Kidney glomerular epithelial cell (primary cell): ENCODE measurements around the gene OXSR1.

Experiments used
- DNase-seq: peaks from one replicate; lab custom pipeline; 2025; lab: John Stamatoyannopoulos, UW

The OXSR1 gene

DNA sequence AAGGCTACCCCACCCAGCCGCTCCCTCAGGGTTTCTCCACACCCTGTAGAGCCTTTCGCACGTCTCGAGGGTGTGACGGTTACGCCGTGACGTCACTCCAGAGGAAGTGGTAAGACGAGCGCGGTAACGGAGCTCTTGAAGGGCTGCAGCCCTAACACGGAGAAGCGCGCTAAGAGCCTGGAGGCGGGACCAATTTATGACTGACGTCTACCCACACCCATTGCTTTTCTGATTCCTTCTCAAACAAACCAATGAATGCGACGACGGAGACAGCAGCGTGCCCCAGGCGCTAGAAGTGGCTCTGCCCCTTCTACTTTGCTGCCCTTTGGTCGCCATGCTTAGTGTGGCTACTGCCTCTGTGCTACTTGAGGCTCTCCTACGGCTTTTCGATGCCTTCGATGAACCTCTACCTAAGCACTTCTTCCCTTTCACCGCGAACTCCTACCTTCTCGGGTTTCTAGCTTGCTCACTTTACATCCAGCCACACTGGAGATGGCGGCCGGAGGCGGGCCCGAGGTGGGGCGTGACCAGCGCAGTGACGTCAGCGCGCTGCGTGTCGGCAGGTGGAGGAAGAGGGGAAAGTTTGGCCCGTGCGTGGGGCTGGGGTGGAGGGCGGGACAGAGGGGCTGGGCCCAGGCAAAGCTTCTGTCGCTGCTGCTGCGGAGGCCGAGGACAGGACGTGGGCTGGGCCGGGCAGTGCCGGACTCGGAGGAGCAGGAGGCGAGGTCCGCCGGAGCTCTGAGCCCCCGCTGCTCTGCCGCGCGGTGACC lies at the start of gene OXSR1:
TSS of gene OXSR1 (plus strand) at position 586 of the 770 bp plus-strand sequence. CDS start 340 bp downstream, outside the sequence.
- DNase-seq = peak; percentile 99

DNA sequence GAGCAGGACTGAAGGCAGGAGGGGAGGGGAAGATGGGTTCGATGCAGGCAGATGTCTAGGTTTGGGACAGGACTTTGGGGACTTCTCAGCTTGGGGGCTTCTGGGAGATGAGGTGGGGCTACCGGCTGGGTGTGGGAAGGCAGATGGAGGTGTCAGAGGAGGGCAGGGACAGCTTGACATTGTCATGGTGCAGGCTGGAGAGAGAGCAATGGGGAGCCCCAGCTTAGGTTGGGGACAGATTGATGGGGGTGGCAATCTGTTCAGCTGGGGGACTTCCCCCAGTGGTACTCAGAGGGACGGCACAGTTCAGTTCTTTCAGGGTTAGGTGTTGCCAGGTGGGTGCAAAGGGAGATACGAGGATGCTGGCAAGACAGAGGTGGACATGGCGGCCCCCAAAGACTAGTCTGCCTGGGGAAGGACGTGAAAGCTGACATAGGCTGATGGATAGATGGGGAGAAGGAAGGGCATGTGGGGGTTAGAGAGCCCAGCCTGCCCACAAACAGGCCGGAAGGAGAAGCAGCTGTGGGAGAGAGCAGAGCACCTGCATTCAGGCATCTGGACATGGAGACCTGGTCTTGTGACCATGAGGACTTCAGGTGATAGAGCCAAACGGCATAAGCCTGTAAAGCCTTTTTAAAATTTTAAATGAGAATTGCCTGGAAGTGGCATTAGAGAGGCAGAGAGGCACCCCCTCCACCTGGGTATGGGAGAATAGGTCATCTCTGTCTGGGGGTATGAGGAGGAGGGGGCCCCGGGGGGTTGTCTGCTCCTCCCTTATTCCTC lies 49.5 kb upstream of the OXSR1 start:
- DNase-seq = no peak

DNA sequence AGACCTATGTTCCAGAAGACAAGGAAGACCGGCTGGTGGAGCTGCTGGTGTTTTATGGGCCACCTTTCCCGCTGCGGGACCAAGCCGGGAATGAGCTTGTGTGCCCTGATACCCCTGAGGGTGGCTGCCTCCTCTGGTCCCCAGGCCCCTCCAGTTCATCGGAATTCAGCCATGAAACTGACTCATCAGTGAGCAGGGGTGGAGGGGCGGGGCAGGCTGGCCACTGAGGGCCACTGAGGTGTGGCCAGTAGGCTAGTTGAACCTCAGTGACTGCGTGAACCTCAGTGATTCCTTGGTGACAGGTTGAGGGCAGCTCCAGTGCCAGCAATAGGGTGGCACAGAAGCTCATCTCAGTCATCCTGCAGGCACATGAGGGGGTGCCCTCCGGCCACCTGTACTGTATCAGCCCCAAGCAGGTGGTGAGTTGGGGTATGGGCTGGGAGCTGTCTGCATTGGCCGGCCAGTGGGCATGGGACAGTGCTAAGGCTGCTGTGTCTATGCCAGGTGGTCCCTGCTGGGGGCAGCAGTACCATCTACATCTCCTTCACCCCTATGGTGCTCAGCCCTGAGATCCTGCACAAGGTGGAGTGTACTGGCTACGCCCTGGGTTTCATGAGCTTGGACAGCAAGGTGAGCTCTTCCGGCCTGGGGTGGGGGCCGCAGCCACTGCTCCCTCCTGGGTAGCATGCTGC lies 48.7 kb upstream of the OXSR1 start:
- no peak for DNase-seq

DNA sequence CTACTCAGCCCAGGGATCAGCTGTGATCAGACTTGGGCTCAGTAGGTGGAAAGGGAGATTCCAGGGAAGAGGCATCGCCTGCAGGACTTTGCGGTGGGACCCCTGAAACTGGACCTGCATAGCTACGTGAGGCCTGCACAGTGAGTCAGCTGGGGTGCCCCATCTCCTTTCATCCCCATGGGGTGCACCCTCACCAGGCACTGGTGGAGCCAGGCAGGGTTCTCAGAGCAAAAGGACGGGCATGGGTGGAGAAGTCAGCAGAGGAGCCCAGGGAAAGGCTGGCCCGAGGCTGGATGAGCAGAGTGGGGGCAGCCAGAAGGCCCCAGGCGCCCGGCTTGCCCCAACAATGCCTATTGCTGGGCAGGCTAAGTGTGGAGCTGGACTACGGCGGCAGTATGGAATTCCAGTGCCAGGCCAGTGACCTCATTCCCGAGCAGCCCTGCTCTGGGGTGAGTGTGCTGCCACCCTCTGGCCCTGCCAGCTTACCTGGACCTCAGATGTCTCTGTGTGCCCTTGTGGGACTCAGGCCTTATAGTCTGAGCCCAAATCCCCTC lies 48.1 kb upstream of the OXSR1 start:
- DNase-seq = no peak

DNA sequence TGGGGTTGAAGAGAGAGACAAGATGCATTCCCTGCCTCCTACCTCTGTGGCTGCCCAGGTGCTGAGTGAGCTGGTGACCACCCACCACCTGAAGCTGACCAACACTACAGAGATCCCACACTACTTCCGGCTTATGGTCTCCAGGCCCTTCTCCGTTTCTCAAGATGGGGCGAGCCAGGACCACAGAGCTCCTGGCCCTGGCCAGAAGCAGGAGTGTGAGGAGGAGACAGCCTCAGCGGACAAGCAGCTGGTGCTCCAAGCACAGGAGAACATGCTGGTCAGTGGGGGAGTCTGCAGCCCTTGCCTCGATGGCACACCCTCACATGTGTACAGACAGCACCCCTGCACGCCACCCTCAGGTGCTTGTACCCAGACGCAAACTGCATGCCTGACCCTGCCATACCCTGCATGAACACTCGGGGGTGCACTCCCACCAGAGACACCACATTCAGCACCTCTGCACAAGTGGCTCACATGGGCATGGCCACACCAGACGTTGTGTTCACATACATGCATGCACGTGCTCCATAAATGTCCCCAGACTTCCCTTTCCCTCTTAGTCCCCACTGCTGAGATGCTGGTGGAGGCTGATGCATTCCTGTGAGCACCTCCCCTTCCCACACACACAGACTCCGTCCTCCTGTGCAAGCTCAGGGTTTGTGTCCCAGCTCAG lies 47.5 kb upstream of the OXSR1 start:
- peak; percentile 25 for DNase-seq

DNA sequence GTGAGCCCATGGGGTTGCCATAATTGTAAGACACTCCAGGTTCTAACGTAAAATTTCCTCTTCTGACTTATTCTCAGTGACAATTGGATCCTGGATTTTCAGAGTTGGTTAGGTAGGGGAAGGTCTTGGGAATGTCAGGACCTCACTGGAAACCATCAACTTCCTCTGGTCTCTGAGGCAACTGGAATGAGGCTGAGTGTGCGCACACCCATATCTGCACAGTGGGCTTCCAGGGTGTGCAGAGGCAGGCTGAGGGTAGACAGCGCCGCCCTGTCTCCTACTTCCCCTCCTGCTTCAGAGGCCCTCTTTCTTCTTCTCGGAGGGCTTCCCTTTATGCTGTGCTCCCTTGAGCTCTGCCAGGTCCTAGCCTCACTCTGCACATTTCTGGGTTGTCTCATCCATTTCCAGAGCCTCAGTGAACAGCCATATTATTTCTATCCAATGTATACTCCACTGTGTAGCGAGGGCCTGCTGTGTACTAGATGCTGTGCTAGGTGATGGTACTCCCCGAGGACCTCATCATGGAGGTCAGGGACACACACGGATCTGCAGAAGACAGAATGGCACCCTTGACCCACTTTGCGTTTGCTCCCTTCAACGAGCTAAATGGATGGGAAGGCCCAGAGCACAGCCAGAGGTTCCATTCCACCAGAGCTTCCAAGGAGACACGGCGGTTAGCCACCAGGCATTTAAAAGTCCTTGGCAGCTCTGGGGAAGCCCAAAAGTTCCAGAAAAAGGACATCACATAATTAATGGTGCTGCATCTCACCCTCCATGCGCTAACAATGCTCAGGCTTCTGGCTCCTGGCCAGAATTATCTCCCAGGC lies 46.7 kb upstream of the OXSR1 start:
- DNase-seq = no peak

DNA sequence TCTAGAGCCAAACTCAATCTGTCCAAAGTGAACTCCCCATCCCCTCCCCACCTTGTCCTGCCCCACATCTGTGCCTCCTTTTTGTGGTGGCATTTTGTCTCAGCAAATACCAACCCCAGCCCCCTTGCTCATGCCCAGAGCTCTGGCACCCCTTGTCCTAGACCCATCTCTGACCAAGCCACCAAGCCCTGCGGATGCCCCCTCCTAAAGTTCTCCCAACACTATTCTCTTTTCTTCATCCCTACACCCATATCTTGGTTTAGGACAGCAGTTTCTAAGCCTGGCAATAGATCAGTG lies 46.1 kb upstream of the OXSR1 start:
- DNase-seq = no peak

DNA sequence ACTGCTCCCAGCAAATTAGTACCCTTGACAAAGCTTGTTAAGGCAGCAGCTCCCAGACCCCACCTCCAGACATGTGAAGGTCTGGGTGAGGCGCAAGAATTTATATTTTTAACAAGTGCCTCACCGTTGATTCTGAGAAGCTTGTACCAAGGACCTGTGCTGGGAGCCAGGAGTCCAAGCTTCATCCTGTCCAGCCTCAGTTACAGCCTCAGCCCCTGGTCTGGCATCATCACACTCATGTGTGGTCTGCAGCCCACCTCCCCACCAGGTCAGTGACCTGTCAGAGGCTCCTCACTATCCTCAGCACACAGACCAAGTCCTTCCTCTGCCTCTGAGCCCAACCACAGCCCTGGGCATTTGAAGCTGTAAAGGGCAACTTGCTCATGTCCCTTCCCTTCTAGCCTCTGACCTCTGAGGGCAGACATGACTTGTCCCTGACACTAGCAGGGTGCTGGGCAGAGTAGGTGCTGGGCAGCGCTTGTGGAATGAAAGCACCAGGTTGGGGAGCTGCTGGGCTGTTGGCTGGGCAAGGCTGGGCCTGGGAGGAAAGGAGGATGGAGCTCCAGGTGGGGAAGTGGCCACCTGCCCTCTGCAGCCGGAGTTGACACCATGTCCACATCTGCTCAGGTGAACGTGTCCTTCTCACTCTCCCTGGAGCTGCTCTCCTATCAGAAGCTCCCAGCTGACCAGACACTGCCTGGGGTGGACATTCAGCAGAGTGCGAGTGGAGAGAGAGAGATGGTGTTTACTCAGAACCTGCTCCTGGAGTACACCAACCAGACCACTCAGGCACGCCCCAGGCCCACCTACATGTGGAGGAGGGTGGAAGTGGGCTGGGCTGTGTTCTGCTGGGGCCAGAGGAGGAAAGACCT lies 45.3 kb upstream of the OXSR1 start:
- DNase-seq = no peak

DNA sequence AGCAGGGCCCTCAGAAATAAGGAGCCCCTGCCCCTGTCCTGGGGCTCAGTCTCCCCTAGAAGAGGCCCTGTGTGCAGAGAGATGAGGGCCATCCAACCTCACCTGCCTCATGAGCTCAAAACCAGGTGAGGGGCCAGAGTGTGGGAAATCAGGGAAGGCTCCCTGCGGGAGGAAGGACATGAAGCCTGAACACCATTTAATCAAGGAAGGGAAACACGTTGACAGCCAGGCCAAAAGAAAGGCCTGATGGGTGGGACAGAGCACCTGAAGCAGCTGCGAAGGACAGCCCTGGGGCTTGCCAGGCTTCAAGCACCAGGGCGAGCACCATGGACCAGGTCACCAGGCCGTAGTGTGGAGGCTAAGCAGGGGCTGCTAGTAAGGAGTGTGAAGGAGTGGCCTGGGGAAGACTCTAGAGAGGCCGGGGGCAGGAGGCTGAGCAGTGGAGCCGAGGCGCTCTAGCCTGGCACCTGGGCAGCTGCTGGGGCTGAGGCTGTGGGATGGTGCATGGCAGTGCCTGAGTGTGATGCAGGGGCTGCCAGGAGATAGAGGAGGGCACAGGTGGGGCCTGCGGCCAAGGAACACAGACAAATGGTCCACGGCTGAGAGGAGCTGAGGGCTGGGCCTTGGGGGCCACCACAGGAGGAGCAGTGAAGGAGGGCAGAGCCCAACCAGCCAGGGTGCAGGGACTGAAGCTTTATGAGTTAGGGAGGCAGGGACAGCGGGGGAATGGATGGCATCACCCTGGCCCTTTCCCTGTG lies 44.5 kb upstream of the OXSR1 start:
- no peak for DNase-seq

DNA sequence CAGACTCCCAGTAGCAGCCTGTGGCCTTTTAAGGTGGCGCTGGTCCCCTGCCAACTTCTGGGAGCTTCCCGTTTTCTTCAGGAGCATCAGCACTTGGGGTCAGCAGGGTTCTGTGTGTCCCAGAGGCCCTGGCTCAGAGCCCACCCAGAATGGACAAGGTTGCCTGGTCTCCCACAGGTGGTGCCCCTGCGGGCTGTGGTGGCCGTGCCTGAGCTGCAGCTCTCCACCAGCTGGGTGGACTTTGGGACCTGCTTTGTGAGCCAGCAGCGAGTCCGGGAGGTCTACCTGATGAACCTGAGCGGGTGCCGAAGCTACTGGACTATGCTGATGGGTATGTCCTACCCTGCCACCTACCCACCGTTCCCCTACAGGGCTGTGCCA lies 43.9 kb upstream of the OXSR1 start:
- no peak for DNase-seq

DNA sequence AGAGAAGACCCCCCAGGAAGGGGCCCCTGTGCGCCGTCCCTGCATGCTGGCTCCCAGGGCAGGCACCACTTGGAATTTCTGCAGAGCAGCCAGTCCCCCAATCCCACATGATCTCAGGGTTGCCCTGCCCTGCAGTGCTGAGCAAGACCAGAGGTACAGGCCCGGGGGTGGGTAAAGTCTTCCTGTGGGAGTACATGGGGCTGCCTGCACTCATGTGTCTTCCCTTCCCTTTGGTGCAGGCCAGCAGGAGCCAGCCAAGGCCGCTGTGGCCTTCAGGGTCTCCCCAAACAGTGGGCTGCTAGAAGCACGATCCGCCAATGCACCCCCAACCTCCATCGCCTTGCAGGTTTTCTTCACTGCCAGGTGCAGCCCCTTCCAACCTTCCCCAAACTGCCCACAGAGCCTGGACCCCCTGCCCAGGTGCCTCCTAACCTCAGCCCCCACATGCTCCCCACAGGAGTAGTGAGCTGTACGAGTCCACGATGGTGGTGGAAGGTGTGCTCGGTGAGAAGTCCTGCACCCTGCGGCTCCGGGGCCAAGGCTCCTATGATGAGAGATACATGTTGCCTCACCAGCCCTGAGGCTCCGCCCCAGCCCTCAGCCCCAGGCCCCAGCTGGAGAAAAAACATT lies 43.4 kb upstream of the OXSR1 start:
- DNase-seq = no peak

DNA sequence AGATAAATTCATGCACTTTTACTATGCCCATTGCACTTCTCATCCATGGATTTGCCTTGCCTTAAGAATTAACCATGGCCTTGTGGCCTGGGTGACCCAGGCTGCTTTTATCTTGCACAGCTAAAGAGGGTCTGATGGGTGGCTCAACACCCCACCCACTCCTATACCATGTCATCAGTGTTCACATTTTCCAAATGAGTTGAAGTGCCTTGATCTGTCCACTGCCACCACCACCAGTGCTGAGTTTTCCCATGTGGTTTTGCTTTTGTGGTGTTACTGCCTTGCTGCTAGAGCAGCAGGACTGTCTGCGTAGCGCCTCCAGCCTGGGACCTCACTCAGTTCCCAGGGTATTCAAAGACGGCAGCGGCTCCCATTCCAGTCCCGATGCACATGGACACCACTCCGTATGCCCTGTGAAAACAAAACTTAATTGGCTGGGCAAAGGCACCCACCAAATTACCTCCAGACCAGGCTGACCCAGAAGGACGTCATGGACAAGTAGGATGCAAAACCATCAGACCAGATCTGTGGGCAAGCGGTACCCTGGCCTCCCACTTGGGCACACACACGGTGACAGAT lies 42.5 kb upstream of the OXSR1 start:
- DNase-seq = no peak

DNA sequence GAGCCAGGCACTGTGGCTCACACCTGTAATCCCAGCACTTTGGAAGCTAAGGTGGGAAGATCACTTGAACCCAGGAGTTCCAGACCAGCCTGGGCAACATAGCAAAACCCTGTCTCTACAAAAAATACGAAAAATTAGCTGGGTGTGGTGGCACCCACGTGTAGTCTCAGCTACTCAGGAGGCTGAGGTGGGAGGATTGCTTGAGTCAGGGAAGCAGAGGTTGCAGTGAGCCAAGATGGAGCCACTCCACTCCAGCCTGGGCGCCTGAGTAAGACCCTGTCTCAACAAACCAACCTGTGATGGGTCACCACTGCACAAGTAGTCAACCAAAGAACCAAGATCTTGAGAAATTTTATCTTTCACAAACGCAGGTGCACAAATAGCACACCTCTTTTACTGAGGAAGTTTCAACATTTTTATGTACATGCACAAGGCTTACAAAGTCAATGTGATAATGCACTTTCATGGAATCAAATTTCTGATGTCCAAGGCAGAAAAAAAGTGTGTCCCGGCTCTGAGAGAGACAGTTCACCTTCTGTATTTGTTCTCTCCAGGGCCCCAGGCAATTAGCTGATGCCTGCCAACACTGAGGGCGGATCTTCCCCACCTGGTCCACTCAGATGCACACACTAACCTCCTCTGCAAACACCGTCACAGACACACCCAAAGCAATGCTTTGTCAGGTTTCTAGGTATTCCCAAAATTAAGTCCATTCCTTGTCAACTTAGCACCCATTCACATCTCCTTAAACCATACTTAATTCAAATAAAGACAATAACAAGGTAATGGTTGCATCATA lies 40.8 kb upstream of the OXSR1 start:
- no peak for DNase-seq

DNA sequence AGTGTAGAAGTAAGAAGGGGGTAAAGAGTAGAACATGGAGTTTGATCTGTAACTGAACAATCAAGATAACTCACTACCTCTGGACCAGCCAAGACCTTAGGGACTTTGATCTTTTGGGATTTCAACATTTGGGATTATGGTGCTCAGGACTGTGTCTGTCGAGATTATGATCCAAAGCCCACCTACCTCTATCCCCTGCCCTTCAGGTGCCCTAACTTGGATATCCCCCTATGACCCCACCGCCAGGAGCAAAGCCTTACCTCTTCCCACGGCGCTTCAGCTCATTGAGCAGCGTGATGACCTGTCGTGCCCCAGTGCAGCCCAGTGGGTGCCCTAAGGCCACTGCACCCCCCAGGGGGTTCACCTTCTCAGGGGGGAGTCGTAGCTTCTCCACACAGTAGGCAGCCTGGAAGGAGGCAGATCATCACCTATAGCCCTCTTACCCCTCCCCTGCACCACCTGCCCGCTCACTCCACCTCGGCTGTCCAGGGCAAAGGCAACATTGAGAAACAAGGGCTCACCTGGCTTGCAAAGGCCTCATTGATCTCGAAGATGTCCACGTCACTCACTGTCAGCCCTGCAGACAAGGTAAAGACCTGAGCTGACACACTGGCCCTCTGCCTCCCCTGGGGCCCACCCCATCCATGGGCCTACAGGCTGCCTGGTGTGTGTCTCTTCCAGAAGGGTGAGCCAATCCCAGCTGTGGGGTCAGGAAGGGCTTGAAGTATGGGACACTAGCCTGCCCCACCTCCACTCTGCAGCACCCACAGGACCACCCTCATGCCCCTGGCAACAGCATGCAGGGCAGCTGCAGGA lies 39.8 kb upstream of the OXSR1 start:
- no peak for DNase-seq

DNA sequence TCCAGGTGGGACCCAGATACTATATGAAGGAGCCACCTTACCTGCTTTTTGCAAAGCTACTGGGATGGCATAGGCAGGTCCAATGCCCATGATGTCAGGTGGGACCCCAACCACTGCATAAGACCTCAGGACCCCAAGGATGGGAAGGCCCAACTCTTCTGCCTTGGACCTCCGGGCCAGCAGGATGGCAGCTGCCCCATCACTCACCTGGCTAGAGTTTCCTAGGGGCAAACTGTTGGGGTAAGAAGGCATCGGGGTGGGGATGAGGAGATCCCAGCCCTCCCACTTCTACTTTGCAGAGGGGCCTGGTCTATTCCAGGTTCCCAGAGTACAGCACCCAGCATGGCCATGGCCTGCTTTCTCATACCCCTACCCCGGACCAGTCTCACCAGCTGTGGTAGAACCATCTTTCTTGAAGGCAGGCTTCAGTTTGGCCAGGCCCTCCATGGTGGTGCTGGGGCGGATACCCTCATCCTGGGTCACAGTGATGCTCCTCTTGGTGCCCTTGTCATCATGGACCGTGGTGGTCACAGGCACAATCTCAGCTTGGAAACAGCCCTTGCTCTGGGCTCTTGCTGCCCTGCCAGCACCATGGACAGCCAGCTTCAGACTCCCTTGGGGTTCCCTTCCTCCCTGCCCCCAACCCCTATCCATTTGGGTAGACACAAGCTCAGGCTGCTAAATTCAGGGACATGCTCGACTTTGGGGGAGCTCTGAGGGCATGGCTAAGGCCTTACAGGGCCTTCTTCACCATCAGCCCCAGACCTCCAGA lies 39.0 kb upstream of the OXSR1 start:
- DNase-seq = no peak

DNA sequence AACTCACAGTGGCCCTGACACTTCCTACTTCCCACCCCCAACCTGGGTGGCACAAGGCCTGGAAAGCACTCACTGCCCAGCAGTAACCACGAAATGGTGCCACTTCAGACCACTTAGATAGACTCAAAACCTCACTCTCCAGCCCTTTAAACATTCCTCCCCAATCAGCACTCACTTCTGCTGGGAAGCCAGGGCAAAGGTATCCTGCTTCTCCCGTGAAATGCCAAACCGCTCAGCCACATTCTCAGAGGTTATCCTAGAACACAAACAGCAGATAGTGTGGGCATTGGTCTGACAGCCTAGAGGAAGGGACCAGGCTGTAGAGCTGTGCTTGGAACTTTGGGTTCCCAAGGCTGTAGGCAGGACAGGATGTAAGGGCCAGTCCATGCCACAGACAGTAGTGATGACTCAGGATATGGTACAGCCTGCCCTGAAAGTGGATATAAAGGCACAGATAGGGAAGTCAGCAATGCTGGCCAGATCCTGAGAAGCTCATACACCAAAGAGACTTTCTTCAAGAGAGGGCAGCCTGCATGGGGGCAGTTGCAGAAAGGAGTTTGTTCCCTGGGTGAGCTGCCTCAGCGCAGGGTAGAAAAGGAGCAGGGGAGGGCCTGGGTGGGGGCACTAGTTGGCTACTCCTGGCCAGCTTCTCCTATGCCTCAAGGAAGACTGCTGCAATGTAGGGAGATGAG lies 37.6 kb upstream of the OXSR1 start:
- DNase-seq = no peak
